ENCODE data around the gene PRKCH.

DNA sequence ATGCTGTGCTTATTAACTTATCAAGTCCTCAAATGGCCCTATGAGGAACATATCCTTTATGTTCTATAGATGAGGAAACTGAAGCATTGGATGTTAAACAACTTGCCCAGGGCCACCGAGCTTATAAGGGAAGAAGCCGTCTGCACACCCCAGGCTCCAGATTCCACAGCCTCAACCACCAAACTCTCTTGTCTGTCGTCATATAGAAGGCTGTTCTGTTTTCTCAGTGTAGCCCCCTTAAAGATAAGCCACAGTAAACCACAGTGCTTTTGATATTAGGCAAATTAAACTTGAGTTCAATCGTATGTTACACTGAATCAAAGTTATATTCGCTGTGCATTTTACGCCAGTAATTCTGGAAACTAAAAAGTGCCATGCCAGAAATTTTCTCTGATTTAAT, 116.7 kb downstream of the PRKCH start:
- TF ChIP-seq, protein P1, sequence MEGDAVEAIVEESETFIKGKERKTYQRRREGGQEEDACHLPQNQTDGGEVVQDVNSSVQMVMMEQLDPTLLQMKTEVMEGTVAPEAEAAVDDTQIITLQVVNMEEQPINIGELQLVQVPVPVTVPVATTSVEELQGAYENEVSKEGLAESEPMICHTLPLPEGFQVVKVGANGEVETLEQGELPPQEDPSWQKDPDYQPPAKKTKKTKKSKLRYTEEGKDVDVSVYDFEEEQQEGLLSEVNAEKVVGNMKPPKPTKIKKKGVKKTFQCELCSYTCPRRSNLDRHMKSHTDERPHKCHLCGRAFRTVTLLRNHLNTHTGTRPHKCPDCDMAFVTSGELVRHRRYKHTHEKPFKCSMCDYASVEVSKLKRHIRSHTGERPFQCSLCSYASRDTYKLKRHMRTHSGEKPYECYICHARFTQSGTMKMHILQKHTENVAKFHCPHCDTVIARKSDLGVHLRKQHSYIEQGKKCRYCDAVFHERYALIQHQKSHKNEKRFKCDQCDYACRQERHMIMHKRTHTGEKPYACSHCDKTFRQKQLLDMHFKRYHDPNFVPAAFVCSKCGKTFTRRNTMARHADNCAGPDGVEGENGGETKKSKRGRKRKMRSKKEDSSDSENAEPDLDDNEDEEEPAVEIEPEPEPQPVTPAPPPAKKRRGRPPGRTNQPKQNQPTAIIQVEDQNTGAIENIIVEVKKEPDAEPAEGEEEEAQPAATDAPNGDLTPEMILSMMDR (IDR thresholded peaks at IDR 0.05): no peak
- no peak for TF ChIP-seq POLR2A (IDR thresholded peaks at IDR 0.05)
